HFF-Myc (cell line): ENCODE measurements around the gene RRP8.
A peak's percentile ranks its signal among the peaks of the same experiment; 100 is the strongest.

Experiments
- DNase-seq: peaks from one replicate; pipeline ENCODE4 v3.0.0-alpha.2; 2011; ENCODE audit warnings: low read depth; ENCODE audit errors: extremely low read depth
- H3K4me3 ChIP-seq: replicated peaks from 2 replicates; pipeline ENCODE4 v1.5.1; 2011; ENCODE audit warnings: low read depth, mild to moderate bottlenecking, control low read depth, low read length
- CTCF ChIP-seq: IDR thresholded peaks from 2 replicates; pipeline ENCODE4 v1.5.1; 2012; ENCODE audit warnings: mild to moderate bottlenecking, low read depth, low read length, control low read depth; ENCODE audit errors: missing control alignments

Gene RRP8

GRCh38 chr11:6622261-6623171, 19.1 kb upstream of the RRP8 start:
- DNase-seq = no peak
- no peak overlapping the region for H3K4me3 ChIP-seq
- TF ChIP-seq CTCF = no peak

- DNase-seq = no peak
- H3K4me3 ChIP-seq = no peak overlapping the region
- TF ChIP-seq CTCF = no peak
Observed at GRCh38 chr11:6621711-6622211, 18.3 kb upstream of the RRP8 start.

GRCh38 chr11:6620636-6621035, 17.2 kb upstream of the RRP8 start:
- no peak for TF ChIP-seq CTCF
- no peak for DNase-seq
- H3K4me3 ChIP-seq = no peak overlapping the region

GRCh38 chr11:6619004-6619745, 15.8 kb upstream of the RRP8 start, which contains the start of gene TPP1:
Gene TPP1 (minus strand): TSS chr11:6619422. CDS start chr11:6619400, 22 bp downstream.
- peak within 1 kb of the TSS; percentile 91 for H3K4me3 ChIP-seq
- DNase-seq = peak; percentile 90
- TF ChIP-seq CTCF = no peak

GRCh38 chr11:6618117-6619003, 14.9 kb upstream of the RRP8 start:
- peak; percentile 4 for TF ChIP-seq CTCF
- H3K4me3 ChIP-seq = peak overlapping the region; percentile 91
- no peak for DNase-seq

- peak overlapping the region; percentile 91 for H3K4me3 ChIP-seq
- DNase-seq = no peak
- no peak for TF ChIP-seq CTCF
Observed at GRCh38 chr11:6617315-6617781, 13.9 kb upstream of the RRP8 start.
